LHCN-M2 (cell line): ENCODE data around the gene UBE3B. TPM values are rescaled to one million over a fixed set of nuclear protein-coding genes. Genes with fewer than 3 reads are reported as not detected.
"Not testable (repeated sequence)": the region's sequence is repeated elsewhere in the genome, so short reads cannot be mapped to it uniquely, and the experiment has no call there.

Source experiments
- DNase-seq: peaks from one replicate; pipeline ENCODE4 v3.0.0-alpha.2; 2012; ENCODE audit warnings: low read depth
- polyA plus RNA-seq: library from polyadenylated mRNA; unstranded; fragments of >200 nt; gene quantifications from one replicate; pipeline ENCODE4 v1.2.1, GENCODE V29; 2012; ENCODE audit warnings: missing spikeins
- total RNA-seq: library from RNA; depleted of rRNA; stranded (reverse); fragments of >200 nt; gene quantifications from 2 replicates; pipeline ENCODE4 v1.2.3, GENCODE V29; 2014; rRNA removed

Gene UBE3B
- 45.6 and 45.9 TPM in 2 replicates for total RNA-seq
- polyA plus RNA-seq: 20.9 TPM

GRCh38 chr12:109477185-109477962, at the start of gene UBE3B, which contains the start of gene KCTD10:
UBE3B (plus strand) TSS chr12:109477634; CDS start chr12:109483552, 5,918 bp downstream.
KCTD10 (minus strand) TSS chr12:109477300; CDS start chr12:109477262, 38 bp downstream.
- DNase-seq: peak; percentile 84

- DNase-seq: peak; percentile 65
These were observed 49.3 kb upstream of the UBE3B start for GRCh38 chr12:109428037-109428629.

GRCh38 chr12:109428804-109429203, 48.6 kb upstream of the UBE3B start:
- not testable (repeated sequence) for DNase-seq

GRCh38 chr12:109430244-109430643, 47.2 kb upstream of the UBE3B start:
- no peak for DNase-seq

GRCh38 chr12:109432431-109432830, 45.0 kb upstream of the UBE3B start:
- no peak for DNase-seq

GRCh38 chr12:109432842-109433304, 44.6 kb upstream of the UBE3B start:
- DNase-seq: peak; percentile 60

- no peak for DNase-seq
These were observed 43.8 kb upstream of the UBE3B start for GRCh38 chr12:109433618-109434017.

GRCh38 chr12:109434582-109434981, 42.9 kb upstream of the UBE3B start:
- DNase-seq: no peak

GRCh38 chr12:109435428-109436187, 41.8 kb upstream of the UBE3B start:
- DNase-seq: no peak

- DNase-seq: no peak
These were observed 41.3 kb upstream of the UBE3B start for GRCh38 chr12:109436188-109436560.

- DNase-seq: no peak
These were observed 38.3 kb upstream of the UBE3B start for GRCh38 chr12:109439181-109439580.

GRCh38 chr12:109439951-109440350, 37.5 kb upstream of the UBE3B start:
- DNase-seq: not testable (repeated sequence)

- DNase-seq: no peak
These were observed 36.5 kb upstream of the UBE3B start for GRCh38 chr12:109440851-109441490.

GRCh38 chr12:109443794-109444193, 33.6 kb upstream of the UBE3B start:
- no peak for DNase-seq

GRCh38 chr12:109444259-109444658, 33.2 kb upstream of the UBE3B start:
- no peak for DNase-seq

- DNase-seq: peak; percentile 67
These were observed 32.2 kb upstream of the UBE3B start for GRCh38 chr12:109445191-109445609.

- no peak for DNase-seq
These were observed 30.6 kb upstream of the UBE3B start for GRCh38 chr12:109446869-109447268.

GRCh38 chr12:109447482-109447881, 30.0 kb upstream of the UBE3B start:
- no peak for DNase-seq

- no peak for DNase-seq
These were observed 29.2 kb upstream of the UBE3B start for GRCh38 chr12:109448272-109448671.

- DNase-seq: no peak
These were observed 28.6 kb upstream of the UBE3B start for GRCh38 chr12:109448707-109449390.
